Hepatocyte (in vitro differentiated cells): Measurements from ENCODE around the gene CREG2.

Source experiments
- EZH2 ChIP-seq: fragments of 200-600 bp; sonication (generic); IDR thresholded peaks from 2 replicates; pipeline ENCODE4 v1.6.1; 2016; ENCODE audit warnings: antibody characterized with exemption, mild to moderate bottlenecking, borderline replicate concordance
- EZH2phosphoT487 ChIP-seq: fragments of 200-600 bp; sonication (generic); IDR thresholded peaks from one replicate; pipeline ENCODE4 v1.6.1; 2018; ENCODE audit warnings: antibody characterized with exemption, mild to moderate bottlenecking, low read depth, moderate library complexity; ENCODE audit not compliant: unreplicated experiment, severe bottlenecking
- TF ChIP-seq, protein P1 (sequence below): fragments of 200-600 bp; sonication (generic); IDR thresholded peaks from 2 replicates; pipeline ENCODE4 v1.5.1; 2016; ENCODE audit warnings: antibody characterized with exemption, mild to moderate bottlenecking; ENCODE audit not compliant: poor library complexity

DNA sequence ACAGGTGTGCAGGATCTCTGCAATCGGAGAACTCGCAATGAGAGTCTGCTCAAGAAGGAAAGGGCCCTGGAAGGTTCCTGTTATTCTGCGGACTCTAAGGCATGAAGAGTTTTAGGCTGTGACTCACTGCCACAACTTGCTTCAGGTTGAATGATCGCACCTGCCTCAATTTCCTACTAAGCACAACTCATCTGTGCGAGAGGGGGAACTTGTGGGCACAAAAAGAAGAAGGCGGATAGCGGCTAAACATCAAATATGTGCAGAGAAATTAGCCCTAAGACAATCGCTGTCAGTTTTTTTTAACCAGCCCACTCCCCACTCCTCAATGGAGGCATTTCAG lies 14.0 kb upstream of the CREG2 start:
- TF ChIP-seq, protein P1, sequence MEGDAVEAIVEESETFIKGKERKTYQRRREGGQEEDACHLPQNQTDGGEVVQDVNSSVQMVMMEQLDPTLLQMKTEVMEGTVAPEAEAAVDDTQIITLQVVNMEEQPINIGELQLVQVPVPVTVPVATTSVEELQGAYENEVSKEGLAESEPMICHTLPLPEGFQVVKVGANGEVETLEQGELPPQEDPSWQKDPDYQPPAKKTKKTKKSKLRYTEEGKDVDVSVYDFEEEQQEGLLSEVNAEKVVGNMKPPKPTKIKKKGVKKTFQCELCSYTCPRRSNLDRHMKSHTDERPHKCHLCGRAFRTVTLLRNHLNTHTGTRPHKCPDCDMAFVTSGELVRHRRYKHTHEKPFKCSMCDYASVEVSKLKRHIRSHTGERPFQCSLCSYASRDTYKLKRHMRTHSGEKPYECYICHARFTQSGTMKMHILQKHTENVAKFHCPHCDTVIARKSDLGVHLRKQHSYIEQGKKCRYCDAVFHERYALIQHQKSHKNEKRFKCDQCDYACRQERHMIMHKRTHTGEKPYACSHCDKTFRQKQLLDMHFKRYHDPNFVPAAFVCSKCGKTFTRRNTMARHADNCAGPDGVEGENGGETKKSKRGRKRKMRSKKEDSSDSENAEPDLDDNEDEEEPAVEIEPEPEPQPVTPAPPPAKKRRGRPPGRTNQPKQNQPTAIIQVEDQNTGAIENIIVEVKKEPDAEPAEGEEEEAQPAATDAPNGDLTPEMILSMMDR: no peak
- TF ChIP-seq EZH2 (no peak), EZH2phosphoT487 (no peak)
